Left ventricle myocardium inferior (tissue), 1 donor: ENCODE results near the gene BMAL2. TPM values are rescaled to one million over a fixed set of nuclear protein-coding genes. Genes with fewer than 3 reads are reported as not detected.
A peak's percentile ranks its signal among the peaks of the same experiment; 100 is the strongest.

Experiments used
- DNase-seq: peaks from one replicate; pipeline ENCODE4 v3.0.0-alpha.2; 2020
- H3K27ac ChIP-seq: fragments of 200-600 bp; replicated peaks from 2 replicates; pipeline ENCODE4 v1.8.0; 2021
- H3K27me3 ChIP-seq: fragments of 200-600 bp; 2 replicates; pipeline ENCODE4 v1.8.0; 2021; ENCODE audit warnings: low read depth
- H3K36me3 ChIP-seq: fragments of 200-600 bp; 2 replicates; pipeline ENCODE4 v1.8.0; 2021
- H3K4me1 ChIP-seq: fragments of 200-600 bp; 2 replicates; pipeline ENCODE4 v1.8.0; 2021
- H3K4me3 ChIP-seq: fragments of 200-600 bp; 2 replicates; pipeline ENCODE4 v1.8.0; 2021; ENCODE audit warnings: mild to moderate bottlenecking, moderate library complexity
- H3K9me3 ChIP-seq: fragments of 200-600 bp; replicated peaks from 2 replicates; pipeline ENCODE4 v1.8.0; 2021
- CTCF ChIP-seq: fragments of 200-600 bp; IDR thresholded peaks from 2 replicates; pipeline ENCODE4 v1.8.0; 2021; ENCODE audit warnings: antibody characterized with exemption, mild to moderate bottlenecking, borderline replicate concordance
- intact Hi-C: fragments of 100-400 bp; cut with micrococcal nuclease; formaldehyde crosslinking; loops from one replicate; pipeline ENCODE4 v1.11.0; 2022
- long read RNA-seq: library from polyadenylated mRNA; unstranded; transcript quantifications from one replicate; pipeline ENCODE4 v2.0.0, GENCODE V29; 2021
- total RNA-seq: library from RNA; stranded (reverse); fragmentation: NEBNext Ultra II Directional; extraction: Animal tissue kit (Norgen Biotek cat#: 25700); gene quantifications from one replicate; pipeline ENCODE4 v1.2.1, GENCODE V29; 2021
- donor health status: DM: no; HTN: yes; CAD: no; lungs with severe emphysema.

The BMAL2 gene
- total RNA-seq = 1.5 TPM
- long read RNA-seq, partial matches to known transcripts = 0 of 2 reads
- long read RNA-seq, other reads (novel, unspliced or antisense) = 1 of 2 reads

GRCh38 chr12:27332714-27333402, at the start of gene BMAL2:
BMAL2 (plus strand) TSS chr12:27332836; CDS start chr12:27333073, 237 bp downstream.
- peaks cover 15% of the 10 kb centered on the region for H3K27me3 ChIP-seq
- TF ChIP-seq CTCF = no peak
- peak within 1 kb of the TSS; percentile 80 for H3K4me3 ChIP-seq
- intact Hi-C loops = no loop called here
- H3K27ac ChIP-seq = no peak within 1 kb of the TSS
- no peaks in the 10 kb centered on the region for H3K36me3 ChIP-seq
- H3K9me3 ChIP-seq = no peaks in the 10 kb centered on the region
- DNase-seq = peak; percentile 36
- H3K4me1 ChIP-seq = peaks cover 19% of the 10 kb centered on the region

- peak overlapping the region; percentile 71 for H3K27ac ChIP-seq
- intact Hi-C loops = no loop called here
- DNase-seq = no peak
- TF ChIP-seq CTCF = no peak
- H3K4me3 ChIP-seq = no peak overlapping the region
- H3K27me3 ChIP-seq = no peaks in the 10 kb centered on the region
- no peaks in the 10 kb centered on the region for H3K9me3 ChIP-seq
- H3K36me3 ChIP-seq = no peaks in the 10 kb centered on the region
- peaks cover 81% of the 10 kb centered on the region for H3K4me1 ChIP-seq
Observed at GRCh38 chr12:27284021-27284420, 48.6 kb upstream of the BMAL2 start.

- peaks cover 81% of the 10 kb centered on the region for H3K4me1 ChIP-seq
Observed at GRCh38 chr12:27284751-27285150, 47.9 kb upstream of the BMAL2 start.

GRCh38 chr12:27285403-27285802, 47.2 kb upstream of the BMAL2 start:
- intact Hi-C loops = no loop called here
- Histone ChIP-seq H3K4me3 (no peak overlapping the region), H3K36me3 (no peaks in the 10 kb centered on the region), H3K27ac (peak overlapping the region; percentile 71), H3K4me1 (peaks cover 81% of the 10 kb centered on the region), H3K27me3 (no peaks in the 10 kb centered on the region), H3K9me3 (no peaks in the 10 kb centered on the region)
- no peak for DNase-seq
- TF ChIP-seq CTCF = no peak

More at GRCh38 chr12:27284751-27285150, 47.9 kb upstream of the BMAL2 start:
- H3K27ac ChIP-seq = peak overlapping the region; percentile 71
- intact Hi-C loops = no loop called here
- no peaks in the 10 kb centered on the region for H3K9me3 ChIP-seq
- no peak for TF ChIP-seq CTCF
- H3K36me3 ChIP-seq = no peaks in the 10 kb centered on the region
- no peak overlapping the region for H3K4me3 ChIP-seq
- DNase-seq = no peak
- H3K27me3 ChIP-seq = no peaks in the 10 kb centered on the region

- Histone ChIP-seq H3K36me3 (no peaks in the 10 kb centered on the region), H3K4me3 (no peak overlapping the region), H3K27me3 (no peaks in the 10 kb centered on the region), H3K9me3 (no peaks in the 10 kb centered on the region), H3K4me1 (peaks cover 87% of the 10 kb centered on the region), H3K27ac (peak overlapping the region; percentile 85)
- no peak for TF ChIP-seq CTCF
- DNase-seq = no peak
- intact Hi-C loops = no loop called here
Observed at GRCh38 chr12:27289414-27289813, 43.2 kb upstream of the BMAL2 start.
